ENCODE results near the gene ZC3H7A. TPM values are rescaled to one million over a fixed set of nuclear protein-coding genes. Genes with fewer than 3 reads are reported as not detected.

Gene ZC3H7A
- total and polyA plus RNA-seq, 2 of the 4 experiments (the other 2 are of a cell fraction): 22.2 to 53.9 TPM

DNA sequence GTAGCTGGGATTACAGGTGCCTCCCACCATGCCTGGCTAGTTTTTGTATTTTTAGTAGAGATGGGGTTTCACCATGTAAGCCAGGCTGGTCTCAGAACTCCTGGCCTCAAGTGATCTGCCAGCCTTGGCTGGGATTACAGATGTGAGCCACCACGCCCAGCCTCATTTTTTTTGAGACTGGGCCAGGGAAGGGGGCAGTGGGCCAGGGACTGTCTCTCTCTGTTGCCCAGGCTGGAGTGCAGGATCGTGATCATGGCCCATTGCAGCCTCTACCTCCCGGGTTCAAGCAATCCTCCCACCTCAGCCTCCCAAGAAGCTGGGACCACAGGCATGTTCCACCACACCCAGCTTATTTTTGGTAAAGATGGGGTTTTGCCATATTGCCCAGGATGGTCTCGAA, 38.3 kb upstream of the ZC3H7A start:
- peak overlapping the region; percentile 57 for H2AK9ac ChIP-seq (replicated peaks; ENCODE audit: low read depth, low read length, poor library complexity)
- no peak overlapping the region; the same call in 1 of the 2 replicates for H3K4ac ChIP-seq (ENCODE audit: low read depth, low read length)
- no peak overlapping the region for H2BK15ac ChIP-seq (ENCODE audit: low read depth, low read length)
- H4K91ac ChIP-seq (ENCODE audit: insufficient read depth, low read depth, low read length): no peak overlapping the region
- POLR2A ChIA-PET (ENCODE audit: unreplicated experiment): no interaction called here
- H3K14ac ChIP-seq (replicated peaks; ENCODE audit: low read depth, low read length): no peak overlapping the region
- H4K8ac ChIP-seq (ENCODE audit: low read depth in 2 of 2, low read length in 2 of 2): no peak overlapping the region
- dilution Hi-C loops (cut with HindIII; ENCODE audit: low sequenced_read_pairs, unreplicated experiment): no loop called here
- no peak overlapping the region for H3K56ac ChIP-seq (ENCODE audit: extremely low read depth, insufficient read depth, low read length)
- peaks cover 10% of the 10 kb centered on the region for H3K9me1 ChIP-seq (ENCODE audit: insufficient read depth, low read length)
- no peak overlapping the region for H3K4me2 ChIP-seq (ENCODE audit: low read depth, low read length)
- no peak overlapping the region for H3K9ac ChIP-seq (ENCODE audit: low read depth, low read length)
- H2AK5ac ChIP-seq (ENCODE audit: low read depth, low read length): no peak overlapping the region
- TF ChIP-seq BHLHE40 (IDR thresholded peaks at IDR 0.05; ENCODE audit: low read depth, low read length) (no peak), RAD21 (IDR thresholded peaks at IDR 0.05; ENCODE audit: low read length) (no peak), CEBPB (IDR thresholded peaks at IDR 0.05; ENCODE audit: low read depth, low read length) (no peak), ELK1 (IDR thresholded peaks at IDR 0.05; ENCODE audit: borderline replicate concordance, low read depth, low read length) (no peak), RCOR1 (IDR thresholded peaks at IDR 0.05; ENCODE audit: insufficient replicate concordance, low read length) (no peak), SMC3 (IDR thresholded peaks at IDR 0.05; ENCODE audit: low read depth, low read length) (no peak), FOS (IDR thresholded peaks at IDR 0.05; ENCODE audit: low read depth, low read length) (no peak), MAZ (IDR thresholded peaks at IDR 0.05; ENCODE audit: borderline replicate concordance, low read depth, low read length) (no peak), POLR2A (IDR thresholded peaks at IDR 0.05; ENCODE audit: low read depth, low read length) (no peak), MXI1 (IDR thresholded peaks at IDR 0.05; ENCODE audit: borderline replicate concordance, low read depth, low read length) (no peak)
- TF ChIP-seq, protein P1, sequence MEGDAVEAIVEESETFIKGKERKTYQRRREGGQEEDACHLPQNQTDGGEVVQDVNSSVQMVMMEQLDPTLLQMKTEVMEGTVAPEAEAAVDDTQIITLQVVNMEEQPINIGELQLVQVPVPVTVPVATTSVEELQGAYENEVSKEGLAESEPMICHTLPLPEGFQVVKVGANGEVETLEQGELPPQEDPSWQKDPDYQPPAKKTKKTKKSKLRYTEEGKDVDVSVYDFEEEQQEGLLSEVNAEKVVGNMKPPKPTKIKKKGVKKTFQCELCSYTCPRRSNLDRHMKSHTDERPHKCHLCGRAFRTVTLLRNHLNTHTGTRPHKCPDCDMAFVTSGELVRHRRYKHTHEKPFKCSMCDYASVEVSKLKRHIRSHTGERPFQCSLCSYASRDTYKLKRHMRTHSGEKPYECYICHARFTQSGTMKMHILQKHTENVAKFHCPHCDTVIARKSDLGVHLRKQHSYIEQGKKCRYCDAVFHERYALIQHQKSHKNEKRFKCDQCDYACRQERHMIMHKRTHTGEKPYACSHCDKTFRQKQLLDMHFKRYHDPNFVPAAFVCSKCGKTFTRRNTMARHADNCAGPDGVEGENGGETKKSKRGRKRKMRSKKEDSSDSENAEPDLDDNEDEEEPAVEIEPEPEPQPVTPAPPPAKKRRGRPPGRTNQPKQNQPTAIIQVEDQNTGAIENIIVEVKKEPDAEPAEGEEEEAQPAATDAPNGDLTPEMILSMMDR (conservative IDR thresholded peaks at IDR 0.05; ENCODE audit: low read depth, low read length): no peak
- TF ChIP-seq, protein P2, sequence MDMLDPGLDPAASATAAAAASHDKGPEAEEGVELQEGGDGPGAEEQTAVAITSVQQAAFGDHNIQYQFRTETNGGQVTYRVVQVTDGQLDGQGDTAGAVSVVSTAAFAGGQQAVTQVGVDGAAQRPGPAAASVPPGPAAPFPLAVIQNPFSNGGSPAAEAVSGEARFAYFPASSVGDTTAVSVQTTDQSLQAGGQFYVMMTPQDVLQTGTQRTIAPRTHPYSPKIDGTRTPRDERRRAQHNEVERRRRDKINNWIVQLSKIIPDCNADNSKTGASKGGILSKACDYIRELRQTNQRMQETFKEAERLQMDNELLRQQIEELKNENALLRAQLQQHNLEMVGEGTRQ (IDR thresholded peaks at IDR 0.05; ENCODE audit: low read depth, low read length): no peak
- ATAC-seq (ENCODE audit: low read depth): no peak
- CTCF ChIA-PET: interaction anchor here (0.5 to 1.6 kb wide), 3 partner anchors 14 to 38 kb away, joined by 3 to 4 read pairs (median 4); partner anchors contain the start of gene ZC3H7A
- peaks cover 11% of the 10 kb centered on the region for H4K20me1 ChIP-seq (ENCODE audit: insufficient read depth, low read length)
- no peak overlapping the region for H2BK5ac ChIP-seq (ENCODE audit: low read depth, low read length, poor library complexity, severe bottlenecking)
- intact Hi-C loops (cut with micrococcal nuclease): no loop called here
- no TSS peak for BruUV-seq (replicated peaks)
- WGBS, 2 experiments (ENCODE audit: extremely low coverage in 2 of 2, insufficient read length in 1 of 2): no CpG with 5 or more reads among the region's 4 CpGs
- H3K27me3 ChIP-seq (ENCODE audit: control insufficient read depth, insufficient read depth, low read length): no peaks in the 10 kb centered on the region
- no peak overlapping the region for H3K18ac ChIP-seq (ENCODE audit: low read depth, low read length)
- H3K27ac ChIP-seq (ENCODE audit: insufficient read depth, low read length): no peak overlapping the region
- peaks cover 29% of the 10 kb centered on the region for H3K36me3 ChIP-seq (ENCODE audit: control insufficient read depth, insufficient read depth, low read length)
- peaks cover 14% of the 10 kb centered on the region for H3K4me1 ChIP-seq (ENCODE audit: control insufficient read depth, insufficient read depth, low read length)
- no peak overlapping the region for H3K23ac ChIP-seq (ENCODE audit: low read depth, low read length)
- peaks cover 6 to 9% of the 10 kb centered on the region in 2 experiments; a peak in 2 of 4 replicates for H3K79me1 ChIP-seq (ENCODE audit: low read depth in 1 of 2, low read length in 2 of 2)
- no peak overlapping the region for H2AFZ ChIP-seq (replicated peaks; ENCODE audit: low read length, poor library complexity)
- in situ Hi-C loops (cut with MboI; ENCODE audit: low sequenced_read_pairs): no loop called here
- no peak overlapping the region for H3K4me3 ChIP-seq (ENCODE audit: insufficient read depth, low read depth, low read length)
- H4K5ac ChIP-seq (ENCODE audit: low read depth, low read length): no peak overlapping the region
- no peak for DNase-seq
- H2BK120ac ChIP-seq (ENCODE audit: low read depth, low read length): no peak overlapping the region
- H3K9me3 ChIP-seq (ENCODE audit: control insufficient read depth, insufficient read depth, low read length): no peaks in the 10 kb centered on the region
- H2BK20ac ChIP-seq (ENCODE audit: low read depth, low read length): no peak overlapping the region

Data from IMR-90 (cell line).